IMR-90 (cell line): ENCODE results near the gene DLG4. TPM values are rescaled to one million over a fixed set of nuclear protein-coding genes. Genes with fewer than 3 reads are reported as not detected.

Source experiments
- ATAC-seq: fragments of 200-7000 bp; cut with Tn5 transposase; 2 replicates; pipeline ENCODE4 v1.9.1; 2020; ENCODE audit warnings: low read depth, mild to moderate bottlenecking, moderate library complexity
- BruUV-seq: library from RNA; stranded (reverse); fragments of 400-500 nt; replicated peaks from 2 replicates; lab custom pipeline; 2021; lab: Mats Ljungman, UMichigan
- CTCF ChIA-PET: fragments of 300-600 bp; formaldehyde crosslinking; extraction: SDS; loops from one replicate; lab custom pipeline; 2021; ENCODE audit warnings: antibody characterized with exemption; lab: Yijun Ruan, JAX
- POLR2A ChIA-PET: fragments of 300-600 bp; sonication (Branson Sonifier 250); formaldehyde crosslinking; loops from one replicate; lab custom pipeline; 2022; ENCODE audit warnings: antibody characterized with exemption; ENCODE audit not compliant: unreplicated experiment; lab: Charles Lee
- DNase-seq: peaks from one replicate; pipeline ENCODE4 v3.0.0; 2013
- H2AFZ ChIP-seq: replicated peaks from 2 replicates; pipeline ENCODE3; 2013; ENCODE audit warnings: low read length, mild to moderate bottlenecking; ENCODE audit not compliant: poor library complexity
- H2AK5ac ChIP-seq: 2 replicates; pipeline ENCODE4 v1.6.1; 2013; ENCODE audit warnings: low read depth, low read length, inconsistent platforms
- H2AK9ac ChIP-seq: replicated peaks from 2 replicates; pipeline ENCODE3; 2013; ENCODE audit warnings: mild to moderate bottlenecking, low read depth, low read length, moderate library complexity; ENCODE audit not compliant: poor library complexity
- H2BK120ac ChIP-seq: 2 replicates; pipeline ENCODE4 v1.6.1; 2013; ENCODE audit warnings: low read depth, low read length, inconsistent platforms
- H2BK15ac ChIP-seq: 3 replicates; pipeline ENCODE4 v1.6.1; 2013; ENCODE audit warnings: low read depth, low read length, inconsistent platforms
- H2BK20ac ChIP-seq: 2 replicates; pipeline ENCODE4 v1.6.1; 2013; ENCODE audit warnings: low read depth, mild to moderate bottlenecking, inconsistent platforms, low read length, moderate library complexity
- H2BK5ac ChIP-seq: 2 replicates; pipeline ENCODE4 v1.6.1; 2013; ENCODE audit warnings: mild to moderate bottlenecking, low read depth, low read length, inconsistent platforms; ENCODE audit not compliant: poor library complexity, severe bottlenecking
- H3K14ac ChIP-seq: replicated peaks from 2 replicates; pipeline ENCODE4 v1.6.1; 2013; ENCODE audit warnings: low read depth, low read length, inconsistent platforms
- H3K18ac ChIP-seq: 2 replicates; pipeline ENCODE4 v1.6.1; 2013; ENCODE audit warnings: low read depth, low read length, control low read depth
- H3K23ac ChIP-seq: 2 replicates; pipeline ENCODE4 v1.6.1; 2013; ENCODE audit warnings: low read depth, low read length, inconsistent platforms
- H3K27ac ChIP-seq: 2 replicates; pipeline ENCODE4 v1.5.1; 2013; ENCODE audit warnings: mild to moderate bottlenecking, control low read depth, low read length; ENCODE audit not compliant: insufficient read depth
- H3K27me3 ChIP-seq: 2 replicates; pipeline ENCODE4 v1.6.1; 2013; ENCODE audit warnings: low read length; ENCODE audit not compliant: control insufficient read depth, insufficient read depth
- H3K36me3 ChIP-seq: 2 replicates; pipeline ENCODE4 v1.6.1; 2013; ENCODE audit warnings: low read length, mixed read lengths; ENCODE audit not compliant: control insufficient read depth, insufficient read depth
- H3K4ac ChIP-seq: 2 replicates; pipeline ENCODE4 v1.6.1; 2013; ENCODE audit warnings: low read depth, low read length, inconsistent platforms
- H3K4me1 ChIP-seq: 2 replicates; pipeline ENCODE4 v1.6.1; 2013; ENCODE audit warnings: low read length, mixed read lengths; ENCODE audit not compliant: control insufficient read depth, insufficient read depth
- H3K4me2 ChIP-seq: 2 replicates; pipeline ENCODE4 v1.6.1; 2013; ENCODE audit warnings: low read depth, mild to moderate bottlenecking, control low read depth, low read length, moderate library complexity
- H3K4me3 ChIP-seq: 2 replicates; pipeline ENCODE4 v1.5.1; 2013; ENCODE audit warnings: low read depth, mild to moderate bottlenecking, control low read depth, low read length, moderate library complexity; ENCODE audit not compliant: insufficient read depth
- H3K56ac ChIP-seq: 2 replicates; pipeline ENCODE4 v1.6.1; 2013; ENCODE audit warnings: low read length, inconsistent platforms; ENCODE audit not compliant: insufficient read depth; ENCODE audit errors: extremely low read depth
- H3K79me1 ChIP-seq, 2 experiments: 2 replicates each; pipeline ENCODE4 v1.6.1; 2013; ENCODE audit warnings: low read length in 2 of 2, inconsistent platforms in 1 of 2, low read depth in 1 of 2
- H3K9ac ChIP-seq: 2 replicates; pipeline ENCODE4 v1.6.1; 2013; ENCODE audit warnings: low read depth, low read length, control low read depth
- H3K9me1 ChIP-seq: 2 replicates; pipeline ENCODE4 v1.6.1; 2013; ENCODE audit warnings: low read length, inconsistent platforms; ENCODE audit not compliant: insufficient read depth
- H3K9me3 ChIP-seq: 2 replicates; pipeline ENCODE4 v1.6.1; 2013; ENCODE audit warnings: low read length; ENCODE audit not compliant: control insufficient read depth, insufficient read depth
- H4K20me1 ChIP-seq: 2 replicates; pipeline ENCODE4 v1.6.1; 2013; ENCODE audit warnings: low read length, inconsistent platforms; ENCODE audit not compliant: insufficient read depth
- H4K5ac ChIP-seq: 2 replicates; pipeline ENCODE4 v1.6.1; 2013; ENCODE audit warnings: mild to moderate bottlenecking, low read depth, low read length, control low read depth
- H4K8ac ChIP-seq, 2 experiments: 2 replicates each; pipeline ENCODE4 v1.6.1; 2013; ENCODE audit warnings: low read depth in 2 of 2, low read length in 2 of 2, control low read depth in 1 of 2, inconsistent platforms in 1 of 2
- H4K91ac ChIP-seq: 2 replicates; pipeline ENCODE4 v1.6.1; 2013; ENCODE audit warnings: low read depth, low read length, inconsistent platforms; ENCODE audit not compliant: insufficient read depth
- BHLHE40 ChIP-seq: fragments of 150-350 bp; IDR thresholded peaks from 2 replicates; pipeline ENCODE4 v1.6.1; 2016; ENCODE audit warnings: mild to moderate bottlenecking, low read depth, low read length
- CEBPB ChIP-seq: IDR thresholded peaks from 2 replicates; pipeline ENCODE4 v1.6.1; 2012; ENCODE audit warnings: low read depth, low read length, improper control_type of control experiment
- CHD1 ChIP-seq: IDR thresholded peaks from 2 replicates; pipeline ENCODE4 v1.6.1; 2012; ENCODE audit warnings: low read depth, low read length, improper control_type of control experiment
- FOS ChIP-seq: fragments of 150-350 bp; IDR thresholded peaks from 2 replicates; pipeline ENCODE4 v1.6.1; 2016; ENCODE audit warnings: low read depth, low read length
- MAFK ChIP-seq: IDR thresholded peaks from 2 replicates; pipeline ENCODE4 v1.6.1; 2012; ENCODE audit warnings: low read depth, low read length, improper control_type of control experiment
- MAZ ChIP-seq: IDR thresholded peaks from 2 replicates; pipeline ENCODE4 v1.6.1; 2012; ENCODE audit warnings: low read depth, mild to moderate bottlenecking, low read length, improper control_type of control experiment, moderate library complexity, borderline replicate concordance
- MXI1 ChIP-seq: IDR thresholded peaks from 2 replicates; pipeline ENCODE4 v1.6.1; 2012; ENCODE audit warnings: low read depth, mild to moderate bottlenecking, low read length, moderate library complexity, borderline replicate concordance
- NFE2L2 ChIP-seq: fragments of 150-350 bp; IDR thresholded peaks from 2 replicates; pipeline ENCODE4 v1.6.1; 2016; ENCODE audit warnings: low read depth, mild to moderate bottlenecking, low read length
- POLR2A ChIP-seq: IDR thresholded peaks from 2 replicates; pipeline ENCODE4 v1.6.1; 2012; ENCODE audit warnings: mild to moderate bottlenecking, low read depth, low read length
- RAD21 ChIP-seq: IDR thresholded peaks from 2 replicates; pipeline ENCODE4 v1.6.1; 2012; ENCODE audit warnings: low read length, improper control_type of control experiment
- RCOR1 ChIP-seq: IDR thresholded peaks from 2 replicates; pipeline ENCODE4 v1.6.1; 2012; ENCODE audit warnings: mild to moderate bottlenecking, low read length, improper control_type of control experiment; ENCODE audit not compliant: insufficient replicate concordance
- RFX5 ChIP-seq: IDR thresholded peaks from 2 replicates; pipeline ENCODE4 v1.8.0; 2012; ENCODE audit warnings: low read depth, mild to moderate bottlenecking, low read length, moderate library complexity
- SMC3 ChIP-seq: fragments of 150-350 bp; IDR thresholded peaks from 2 replicates; pipeline ENCODE4 v1.6.1; 2016; ENCODE audit warnings: low read depth, mild to moderate bottlenecking, antibody characterized with exemption, low read length, moderate library complexity
- WGBS, 2 experiments: methylation state at CpG; one replicate each; pipeline versions ENCODE4 v1.1.5 to v1.1.7; 2013; ENCODE audit warnings: missing lambda C conversion rate in 2 of 2; ENCODE audit not compliant: insufficient read length in 1 of 2; ENCODE audit errors: extremely low coverage in 2 of 2; 5-methylcytosine and 5-hydroxymethylcytosine counted together
- dilution Hi-C: fragments of 300-500 bp; cut with HindIII; formaldehyde crosslinking; loops from one replicate; pipeline ENCODE4 v1.14.3; 2018; ENCODE audit warnings: low sequenced_read_pairs; ENCODE audit not compliant: unreplicated experiment
- in situ Hi-C: fragments of 300-500 bp; cut with MboI; formaldehyde crosslinking; loops from 3 replicates; pipeline ENCODE4 v1.14.3; 2019; ENCODE audit warnings: low sequenced_read_pairs, inconsistent platforms, mixed read lengths
- intact Hi-C: fragments of 100-400 bp; cut with micrococcal nuclease; formaldehyde crosslinking; loops from 2 replicates; pipeline ENCODE4 v1.10.0; 2022
- polyA plus RNA-seq, 3 experiments: library from polyadenylated mRNA; depleted of rRNA; stranded (reverse); fragments of >200 nt; gene quantifications; 2 replicates each; pipeline ENCODE4 v1.2.3, GENCODE V29; 2012; ENCODE audit warnings: low replicate concordance in 1 of 3
- total RNA-seq: library from RNA; depleted of rRNA; stranded (reverse); fragments of >200 nt; gene quantifications from 2 replicates; pipeline ENCODE4 v1.2.3, GENCODE V29; 2012
- TF ChIP-seq, protein P1 (sequence below): fragments of 150-350 bp; IDR thresholded peaks from 2 replicates; pipeline ENCODE4 v1.6.1; 2016; ENCODE audit warnings: low read depth, mild to moderate bottlenecking, low read length, moderate library complexity, borderline replicate concordance
- TF ChIP-seq, protein P2 (sequence below): fragments of 150-350 bp; IDR thresholded peaks from 2 replicates; pipeline ENCODE4 v1.6.1; 2017; ENCODE audit warnings: mild to moderate bottlenecking, antibody characterized with exemption, low read length, low read depth
- TF ChIP-seq, protein P3 (sequence below): conservative IDR thresholded peaks from 2 replicates; pipeline ENCODE4 v1.5.1; 2012; ENCODE audit warnings: mild to moderate bottlenecking, low read depth, low read length, improper control_type of control experiment

DLG4 gene
- total and polyA plus RNA-seq, 2 of the 4 experiments (the other 2 are of a cell fraction): 8.2 to 30.5 TPM

DNA sequence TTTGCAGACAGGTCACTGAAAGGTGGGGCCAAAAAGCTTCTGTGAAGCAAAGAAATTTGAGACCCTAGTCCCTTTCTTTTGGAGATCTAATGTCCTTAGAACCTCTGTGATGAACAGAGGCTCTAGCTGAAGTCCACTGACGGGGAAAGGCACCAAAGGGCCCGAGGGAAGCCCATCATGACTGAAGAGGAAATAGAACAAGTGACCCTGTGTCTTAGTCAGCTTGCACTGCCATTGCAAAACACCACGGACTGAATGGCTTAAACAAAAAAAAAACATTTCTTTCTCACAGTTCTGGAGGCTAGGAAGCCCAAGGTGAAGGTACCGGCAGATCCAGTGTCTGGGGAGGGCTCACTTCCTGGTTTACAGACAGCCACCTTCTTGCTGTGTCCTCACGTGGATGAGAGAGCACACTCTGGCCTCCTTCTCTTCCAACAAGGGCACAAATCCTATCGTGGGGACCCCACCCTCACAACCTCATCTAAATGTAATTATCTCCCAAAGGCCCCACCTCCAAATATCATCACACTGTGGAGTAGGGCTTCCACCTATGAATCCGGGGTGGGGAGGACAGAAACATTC, 80.7 kb downstream of the DLG4 start:
- TF ChIP-seq SMC3 (no peak), NFE2L2 (no peak), RAD21 (no peak), RCOR1 (no peak), BHLHE40 (no peak), FOS (no peak), RFX5 (no peak), CEBPB (no peak), MXI1 (no peak), MAFK (no peak), POLR2A (no peak), CHD1 (no peak), MAZ (no peak)
- TF ChIP-seq, protein P1, sequence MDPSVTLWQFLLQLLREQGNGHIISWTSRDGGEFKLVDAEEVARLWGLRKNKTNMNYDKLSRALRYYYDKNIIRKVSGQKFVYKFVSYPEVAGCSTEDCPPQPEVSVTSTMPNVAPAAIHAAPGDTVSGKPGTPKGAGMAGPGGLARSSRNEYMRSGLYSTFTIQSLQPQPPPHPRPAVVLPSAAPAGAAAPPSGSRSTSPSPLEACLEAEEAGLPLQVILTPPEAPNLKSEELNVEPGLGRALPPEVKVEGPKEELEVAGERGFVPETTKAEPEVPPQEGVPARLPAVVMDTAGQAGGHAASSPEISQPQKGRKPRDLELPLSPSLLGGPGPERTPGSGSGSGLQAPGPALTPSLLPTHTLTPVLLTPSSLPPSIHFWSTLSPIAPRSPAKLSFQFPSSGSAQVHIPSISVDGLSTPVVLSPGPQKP: no peak
- TF ChIP-seq, protein P2, sequence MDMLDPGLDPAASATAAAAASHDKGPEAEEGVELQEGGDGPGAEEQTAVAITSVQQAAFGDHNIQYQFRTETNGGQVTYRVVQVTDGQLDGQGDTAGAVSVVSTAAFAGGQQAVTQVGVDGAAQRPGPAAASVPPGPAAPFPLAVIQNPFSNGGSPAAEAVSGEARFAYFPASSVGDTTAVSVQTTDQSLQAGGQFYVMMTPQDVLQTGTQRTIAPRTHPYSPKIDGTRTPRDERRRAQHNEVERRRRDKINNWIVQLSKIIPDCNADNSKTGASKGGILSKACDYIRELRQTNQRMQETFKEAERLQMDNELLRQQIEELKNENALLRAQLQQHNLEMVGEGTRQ: no peak
- TF ChIP-seq, protein P3, sequence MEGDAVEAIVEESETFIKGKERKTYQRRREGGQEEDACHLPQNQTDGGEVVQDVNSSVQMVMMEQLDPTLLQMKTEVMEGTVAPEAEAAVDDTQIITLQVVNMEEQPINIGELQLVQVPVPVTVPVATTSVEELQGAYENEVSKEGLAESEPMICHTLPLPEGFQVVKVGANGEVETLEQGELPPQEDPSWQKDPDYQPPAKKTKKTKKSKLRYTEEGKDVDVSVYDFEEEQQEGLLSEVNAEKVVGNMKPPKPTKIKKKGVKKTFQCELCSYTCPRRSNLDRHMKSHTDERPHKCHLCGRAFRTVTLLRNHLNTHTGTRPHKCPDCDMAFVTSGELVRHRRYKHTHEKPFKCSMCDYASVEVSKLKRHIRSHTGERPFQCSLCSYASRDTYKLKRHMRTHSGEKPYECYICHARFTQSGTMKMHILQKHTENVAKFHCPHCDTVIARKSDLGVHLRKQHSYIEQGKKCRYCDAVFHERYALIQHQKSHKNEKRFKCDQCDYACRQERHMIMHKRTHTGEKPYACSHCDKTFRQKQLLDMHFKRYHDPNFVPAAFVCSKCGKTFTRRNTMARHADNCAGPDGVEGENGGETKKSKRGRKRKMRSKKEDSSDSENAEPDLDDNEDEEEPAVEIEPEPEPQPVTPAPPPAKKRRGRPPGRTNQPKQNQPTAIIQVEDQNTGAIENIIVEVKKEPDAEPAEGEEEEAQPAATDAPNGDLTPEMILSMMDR: no peak
- Histone ChIP-seq H3K27me3 (peaks cover 45% of the 10 kb centered on the region), H4K5ac (no peak overlapping the region), H4K8ac (no peak overlapping the region), H3K4me1 (no peaks in the 10 kb centered on the region), H3K56ac (no peak overlapping the region), H3K9me3 (no peaks in the 10 kb centered on the region), H2AFZ (no peak overlapping the region), H2BK20ac (no peak overlapping the region), H3K9me1 (no peaks in the 10 kb centered on the region), H2AK9ac (no peak overlapping the region), H4K20me1 (no peaks in the 10 kb centered on the region), H3K4me2 (no peak overlapping the region), H3K18ac (no peak overlapping the region), H3K4ac (no peak overlapping the region), H2AK5ac (no peak overlapping the region), H4K91ac (no peak overlapping the region), H2BK5ac (no peak overlapping the region), H3K14ac (no peak overlapping the region), H3K36me3 (no peaks in the 10 kb centered on the region), H3K27ac (no peak overlapping the region), H3K23ac (no peak overlapping the region), H3K79me1 (no peaks in the 10 kb centered on the region), H3K4me3 (no peak overlapping the region), H2BK120ac (no peak overlapping the region), H2BK15ac (no peak overlapping the region), H3K9ac (no peak overlapping the region)
- ATAC-seq (no peak), DNase-seq (no peak)
- in situ Hi-C loops: loop anchor here (5.0 to 25.0 kb wide), 2 partner anchors 87 to 227 kb away; no protein-coding TSS in a partner anchor
- ChIA-PET CTCF (no interaction called here), POLR2A (no interaction called here)
- BruUV-seq: no TSS peak
- WGBS, 2 experiments: 75% methylated on average over 2 of the region's 7 CpGs; no CpG with 5 or more reads in 1 of the 2 experiments
- intact Hi-C loops: no loop called here
- dilution Hi-C loops: no loop called here
